HG02798 (cell line): Measurements from ENCODE around the gene CEP63.

Experiments used
- ATAC-seq: cut with Tn5 transposase; IDR thresholded peaks from one replicate; pipeline ENCODE4 v1.9.1; 2021; ENCODE audit warnings: mild to moderate bottlenecking; ENCODE audit not compliant: unreplicated experiment, poor library complexity

Gene CEP63

GRCh38 chr3:134466331-134466730, 19.5 kb upstream of the CEP63 start:
- no peak for ATAC-seq

- no peak for ATAC-seq
Measured at GRCh38 chr3:134468519-134468918, 17.3 kb upstream of the CEP63 start.

GRCh38 chr3:134471521-134472193, 14.2 kb upstream of the CEP63 start:
- ATAC-seq: no peak

GRCh38 chr3:134472831-134473230, 13.0 kb upstream of the CEP63 start:
- no peak for ATAC-seq

- ATAC-seq: peak; percentile 64
Measured at GRCh38 chr3:134473868-134474546, 11.8 kb upstream of the CEP63 start.

GRCh38 chr3:134474956-134475355, 10.9 kb upstream of the CEP63 start:
- ATAC-seq: no peak

GRCh38 chr3:134476306-134476705, 9.6 kb upstream of the CEP63 start:
- ATAC-seq: no peak

- no peak for ATAC-seq
Measured at GRCh38 chr3:134477002-134477401, 8.9 kb upstream of the CEP63 start.

- ATAC-seq: no peak
Measured at GRCh38 chr3:134477938-134478337, 7.9 kb upstream of the CEP63 start.

- no peak for ATAC-seq
Measured at GRCh38 chr3:134480546-134480945, 5.3 kb upstream of the CEP63 start.

GRCh38 chr3:134481166-134481565, 4.7 kb upstream of the CEP63 start:
- no peak for ATAC-seq

- ATAC-seq: no peak
Measured at GRCh38 chr3:134482622-134483021, 3.2 kb upstream of the CEP63 start.

GRCh38 chr3:134483195-134483900, 2.5 kb upstream of the CEP63 start:
- no peak for ATAC-seq

GRCh38 chr3:134485075-134485717, 661 bp upstream of the CEP63 start:
- peak; percentile 14 for ATAC-seq

- ATAC-seq: no peak
Measured at GRCh38 chr3:134486577-134487041, 752 bp downstream of the CEP63 start.

GRCh38 chr3:134487406-134487805, 1.5 kb downstream of the CEP63 start:
- ATAC-seq: no peak

GRCh38 chr3:134494495-134494894, 8.6 kb downstream of the CEP63 start:
- ATAC-seq: no peak

- no peak for ATAC-seq
Measured at GRCh38 chr3:134495980-134496379, 10.1 kb downstream of the CEP63 start.

- no peak for ATAC-seq
Measured at GRCh38 chr3:134496471-134497071, 10.7 kb downstream of the CEP63 start.

- no peak for ATAC-seq
Measured at GRCh38 chr3:134503266-134503665, 17.4 kb downstream of the CEP63 start.
